ENCODE data around the gene CNIH3.

DNA sequence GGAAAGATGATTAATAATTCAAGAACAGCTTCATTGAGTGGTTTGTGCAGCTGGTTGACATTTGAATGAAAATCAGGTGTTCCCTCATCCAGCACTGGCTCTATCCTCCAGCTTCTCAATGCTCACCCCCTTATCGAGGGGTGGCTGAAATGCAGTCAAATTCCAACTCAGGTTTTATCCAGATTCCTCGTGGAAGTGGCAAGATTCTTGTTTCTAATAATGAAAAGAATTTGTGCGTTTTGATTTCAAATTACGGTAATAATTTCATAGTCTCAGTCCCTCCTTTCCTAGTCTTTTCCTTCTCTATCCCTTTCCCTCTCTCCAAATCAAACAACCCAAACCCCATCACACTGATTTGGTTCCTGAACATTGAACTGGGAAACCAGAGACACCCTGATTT, 3.1 kb downstream of the CNIH3 start:
- TF ChIP-seq CTCF (conservative IDR thresholded peaks at IDR 0.05), result no peak
- TF ChIP-seq ZFX (IDR thresholded peaks at IDR 0.05), result no peak

Data from C4-2B (cell line).